ENCODE data around the gene RAB44.

RAB44 gene

GRCh38 chr6:36771145-36771544 lies 73.5 kb downstream of the RAB44 start:
- DNase-seq (ENCODE audit: low read depth): no peak

GRCh38 chr6:36772397-36772796 lies 74.8 kb downstream of the RAB44 start:
- DNase-seq (ENCODE audit: low read depth): no peak

- no peak for DNase-seq (ENCODE audit: low read depth)
Observed at GRCh38 chr6:36774331-36774730, 76.7 kb downstream of the RAB44 start.

- DNase-seq (ENCODE audit: low read depth): no peak
Observed at GRCh38 chr6:36776167-36776566, 78.5 kb downstream of the RAB44 start.

- no peak for DNase-seq (ENCODE audit: low read depth)
Observed at GRCh38 chr6:36777801-36778200, 80.2 kb downstream of the RAB44 start.

- DNase-seq (ENCODE audit: low read depth): no peak
Observed at GRCh38 chr6:36779227-36779626, 81.6 kb downstream of the RAB44 start.

GRCh38 chr6:36780442-36781177 lies 83.0 kb downstream of the RAB44 start:
- no peak for DNase-seq (ENCODE audit: low read depth)

- DNase-seq (ENCODE audit: low read depth): no peak
Observed at GRCh38 chr6:36781669-36782068, 84.0 kb downstream of the RAB44 start.

Data from stromal cell of bone marrow (primary cell).